K562 (cell line): ENCODE data around the gene MCAM. TPM values are rescaled to one million over a fixed set of nuclear protein-coding genes. Genes with fewer than 3 reads are reported as not detected.
A peak's percentile ranks its signal among the peaks of the same experiment; 100 is the strongest.

Experiments used
- ATAC-seq: fragments of 200-7000 bp; cut with Tn5 transposase; 3 replicates; pipeline ENCODE4 v1.9.1; 2020; ENCODE audit warnings: moderate library complexity
- BruUV-seq: library from RNA; stranded (reverse); fragments of 400-500 nt; replicated peaks from 2 replicates; lab custom pipeline; 2021; lab: Mats Ljungman, UMichigan
- CTCF ChIA-PET: fragments of 300-600 bp; formaldehyde crosslinking; extraction: SDS; loops from one replicate; lab custom pipeline; 2021; ENCODE audit warnings: low intra/inter-chr PET ratio; lab: Yijun Ruan, JAX
- POLR2A ChIA-PET: fragments of 300-600, 350-650 bp; sonication (Branson Sonifier 250); formaldehyde crosslinking; extraction: SDS; loops from one replicate; lab custom pipeline; 2021; ENCODE audit warnings: antibody characterized with exemption, inconsistent platforms; lab: Yijun Ruan, JAX
- DNase-seq, 4 experiments: peaks; one replicate each; pipeline versions ENCODE4 v3.0.0 to v3.0.0-alpha.2; 2011 to 2018; ENCODE audit warnings: low spot score in 3 of 4, mixed read lengths in 3 of 4; ENCODE audit errors: extremely low read depth in 1 of 4
- FAIRE-seq: peaks from 2 replicates; lab custom pipeline; 2011; peaks lifted over from hg19 to GRCh38; lab: Jason Lieb, UNC
- H2AFZ ChIP-seq: 2 replicates; pipeline ENCODE4 v1.6.0; 2011; ENCODE audit warnings: low read depth, low read length, control low read depth, inconsistent platforms
- H3K27ac ChIP-seq: fragments of 200-600 bp; 3 replicates; pipeline ENCODE4 v1.8.0; 2011; ENCODE audit warnings: low read depth, mild to moderate bottlenecking, control low read depth, inconsistent platforms, low read length, moderate library complexity, mixed read lengths; ENCODE audit errors: extremely low read depth
- H3K27me3 ChIP-seq, 2 experiments: fragments of 300-600 bp in 1 of 2; 2 replicates in 1 of 2; 3 replicates in 1 of 2; pipeline versions ENCODE4 v1.6.0 to v1.8.0; 2011; ENCODE audit warnings: inconsistent platforms in 2 of 2, low read length in 2 of 2, mild to moderate bottlenecking in 1 of 2, mixed read lengths in 1 of 2, moderate library complexity in 1 of 2; ENCODE audit not compliant: control insufficient read depth in 2 of 2, insufficient read depth in 2 of 2
- H3K36me3 ChIP-seq: fragments of 300-600 bp; 3 replicates; pipeline ENCODE4 v1.8.0; 2011; ENCODE audit warnings: mild to moderate bottlenecking, low read length, inconsistent platforms; ENCODE audit not compliant: control insufficient read depth, insufficient read depth
- H3K4me1 ChIP-seq, 2 experiments: fragments of 200-600 bp in 1 of 2; replicated peaks in 1 of 2; 2 replicates in 1 of 2; 3 replicates in 1 of 2; pipeline versions ENCODE4 v1.5.1 to v1.8.0; 2011; ENCODE audit warnings: inconsistent platforms in 2 of 2, low read length in 2 of 2, mild to moderate bottlenecking in 1 of 2, mixed read lengths in 1 of 2, moderate library complexity in 1 of 2; ENCODE audit not compliant: control insufficient read depth in 2 of 2, insufficient read depth in 2 of 2
- H3K4me2 ChIP-seq: 2 replicates; pipeline ENCODE4 v1.6.1; 2011; ENCODE audit warnings: low read length, control low read depth, inconsistent platforms, mixed read lengths; ENCODE audit not compliant: insufficient read depth
- H3K4me3 ChIP-seq: fragments of 200-600 bp; sonication (generic), shearing (Covaris generic); 2 replicates; pipeline ENCODE4 v1.5.1; 2016; ENCODE audit warnings: control low read depth, inconsistent platforms
- H3K79me2 ChIP-seq: fragments of 200-600 bp; 3 replicates; pipeline ENCODE4 v1.8.0; 2011; ENCODE audit warnings: low read length, inconsistent platforms; ENCODE audit not compliant: control insufficient read depth, insufficient read depth
- H3K9ac ChIP-seq, 2 experiments: 2 replicates each; pipeline versions ENCODE4 v1.6.0 to v1.6.1; 2011; ENCODE audit warnings: low read depth in 2 of 2, low read length in 2 of 2, control low read depth in 1 of 2, inconsistent platforms in 1 of 2, mild to moderate bottlenecking in 1 of 2, mixed read lengths in 1 of 2; ENCODE audit not compliant: insufficient read depth in 1 of 2
- H3K9me1 ChIP-seq: one replicate; pipeline ENCODE4 v1.6.0; 2011; ENCODE audit warnings: inconsistent platforms, mild to moderate bottlenecking, low read length, moderate library complexity; ENCODE audit not compliant: control insufficient read depth, insufficient read depth
- H3K9me3 ChIP-seq: replicated peaks from 2 replicates; pipeline ENCODE4 v1.5.1; 2011; ENCODE audit warnings: low read depth, low read length, inconsistent platforms; ENCODE audit not compliant: control insufficient read depth, insufficient read depth
- H4K20me1 ChIP-seq: replicated peaks from 2 replicates; pipeline ENCODE4 v1.6.1; 2011; ENCODE audit warnings: low read length, inconsistent platforms, mixed read lengths; ENCODE audit not compliant: control insufficient read depth, insufficient read depth
- ADNP ChIP-seq: fragments of 200-800 bp; sonication (Bioruptor generic); IDR thresholded peaks from 2 replicates; pipeline ENCODE4 v1.6.1; 2016; ENCODE audit warnings: missing genetic modification characterization, missing compliant biosample characterization
- CCNT2 ChIP-seq: IDR thresholded peaks from 2 replicates; pipeline ENCODE4 v1.6.1; 2011; ENCODE audit warnings: borderline replicate concordance, low read depth, mild to moderate bottlenecking, moderate library complexity, mixed read lengths, low read length; ENCODE audit not compliant: insufficient read length; ENCODE audit errors: extremely low read depth
- ELF2 ChIP-seq: fragments of 250-450 bp; sonication (Bioruptor Pico); IDR thresholded peaks from 2 replicates; pipeline ENCODE4 v1.5.0; 2021; ENCODE audit warnings: mild to moderate bottlenecking
- GTF2E2 ChIP-seq: fragments of 200-800 bp; sonication (Bioruptor generic); IDR thresholded peaks from 2 replicates; pipeline ENCODE4 v1.6.1; 2016; ENCODE audit warnings: missing genetic modification characterization, missing compliant biosample characterization
- NFYB ChIP-seq: IDR thresholded peaks from 2 replicates; pipeline ENCODE4 v1.6.1; 2011; ENCODE audit warnings: mild to moderate bottlenecking, moderate library complexity; ENCODE audit not compliant: insufficient read length; ENCODE audit errors: extremely low read depth
- PHTF2 ChIP-seq: fragments of 250-450 bp; sonication (Bioruptor Pico); IDR thresholded peaks from 2 replicates; pipeline ENCODE4 v1.5.0; 2021; ENCODE audit warnings: mild to moderate bottlenecking
- RHOXF2B ChIP-seq: fragments of 250-450 bp; sonication (Bioruptor Pico); conservative IDR thresholded peaks from 2 replicates; pipeline ENCODE4 v1.5.1; 2021
- SUPT5H ChIP-seq: fragments of 450-650 bp; IDR thresholded peaks from 2 replicates; pipeline ENCODE4 v1.6.1; 2016
- ZNF197 ChIP-seq: fragments of 200-800 bp; sonication (Bioruptor generic); IDR thresholded peaks from 2 replicates; pipeline ENCODE4 v1.6.1; 2016; ENCODE audit warnings: low read depth, missing genetic modification characterization, missing compliant biosample characterization
- ZNF644 ChIP-seq: fragments of 200-800 bp; sonication (Bioruptor generic); IDR thresholded peaks from 2 replicates; pipeline ENCODE4 v1.6.1; 2016; ENCODE audit warnings: low read depth, missing genetic modification characterization, missing compliant biosample characterization
- ZNF668 ChIP-seq: fragments of 250-450 bp; sonication (Bioruptor Pico); IDR thresholded peaks from 2 replicates; pipeline ENCODE4 v1.8.0; 2022; ENCODE audit warnings: mild to moderate bottlenecking, inconsistent platforms
- ZNF696 ChIP-seq: fragments of 250-450 bp; sonication (Bioruptor Pico); conservative IDR thresholded peaks from 2 replicates; pipeline ENCODE4 v1.4.0; 2020; ENCODE audit warnings: mild to moderate bottlenecking, moderate library complexity
- WGBS: fragments of 100-300 bp; shearing (Covaris generic); methylation state at CpG from one replicate; pipeline ENCODE4 v1.1.6; 2016; ENCODE audit warnings: low coverage, mixed read lengths; ENCODE audit not compliant: insufficient coverage; ENCODE audit errors: missing lambda C conversion rate; 5-methylcytosine and 5-hydroxymethylcytosine counted together
- in situ Hi-C: fragments of 300-500 bp; cut with MboI; formaldehyde crosslinking; loops from 4 replicates; pipeline ENCODE4 v1.15.0; 2018; ENCODE audit warnings: inconsistent platforms, mixed read lengths
- intact Hi-C: fragments of 100-400 bp; cut with micrococcal nuclease; formaldehyde crosslinking; loops from 2 replicates; pipeline ENCODE4 v1.14.2; 2022
- polyA plus RNA-seq, 8 experiments: library from polyadenylated mRNA; depleted of rRNA in 4 of 8; stranded (reverse) in 5 of 8; unstranded in 3 of 8; fragments of >200 nt; fragmentation: Nextera tagmentation in 2 of 8; fragmentation: Illumina TruSeq in 1 of 8; extraction: Ambion mirVana in 2 of 8; extraction: Trizol in 1 of 8; gene quantifications; 2 replicates each; pipeline versions ENCODE4 v1.2.1 to v1.2.3, GENCODE V29; 2011 to 2014; ENCODE audit warnings: inconsistent platforms in 1 of 8, missing spikeins in 1 of 8
- total RNA-seq, 7 experiments: library from RNA; depleted of rRNA in 6 of 7; stranded (reverse); fragments of >200 nt in 6 of 7; fragmentation: Illumina TruSeq in 2 of 7; extraction: Trizol in 2 of 7; gene quantifications; 2 replicates each; pipeline versions ENCODE4 v1.2.1 to v1.2.3, GENCODE V29; 2011 to 2021; ENCODE audit warnings: low replicate concordance in 1 of 7
- TF ChIP-seq, protein P1 (sequence below): fragments of 450-650 bp; conservative IDR thresholded peaks from 2 replicates; pipeline ENCODE4 v1.6.1; 2016; ENCODE audit warnings: missing genetic modification characterization, low read depth, mild to moderate bottlenecking, missing compliant biosample characterization, moderate library complexity
- TF ChIP-seq, protein P2 (sequence below): fragments of 250-450 bp; sonication (Bioruptor Pico); IDR thresholded peaks from 2 replicates; pipeline ENCODE4 v1.8.0; 2021; ENCODE audit warnings: moderate library complexity, mild to moderate bottlenecking, inconsistent platforms
- TF ChIP-seq, protein P3 (sequence below): fragments of 150-350 bp; IDR thresholded peaks from 2 replicates; pipeline ENCODE4 v1.6.1; 2014; ENCODE audit warnings: low read depth, mild to moderate bottlenecking, low read length, borderline replicate concordance

MCAM gene
- total and polyA plus RNA-seq, 9 of the 15 experiments (the other 6 are each of a cell fraction or from before 2014, with no cell fraction given), result 14.7 to 118 (median 53.6) TPM

DNA sequence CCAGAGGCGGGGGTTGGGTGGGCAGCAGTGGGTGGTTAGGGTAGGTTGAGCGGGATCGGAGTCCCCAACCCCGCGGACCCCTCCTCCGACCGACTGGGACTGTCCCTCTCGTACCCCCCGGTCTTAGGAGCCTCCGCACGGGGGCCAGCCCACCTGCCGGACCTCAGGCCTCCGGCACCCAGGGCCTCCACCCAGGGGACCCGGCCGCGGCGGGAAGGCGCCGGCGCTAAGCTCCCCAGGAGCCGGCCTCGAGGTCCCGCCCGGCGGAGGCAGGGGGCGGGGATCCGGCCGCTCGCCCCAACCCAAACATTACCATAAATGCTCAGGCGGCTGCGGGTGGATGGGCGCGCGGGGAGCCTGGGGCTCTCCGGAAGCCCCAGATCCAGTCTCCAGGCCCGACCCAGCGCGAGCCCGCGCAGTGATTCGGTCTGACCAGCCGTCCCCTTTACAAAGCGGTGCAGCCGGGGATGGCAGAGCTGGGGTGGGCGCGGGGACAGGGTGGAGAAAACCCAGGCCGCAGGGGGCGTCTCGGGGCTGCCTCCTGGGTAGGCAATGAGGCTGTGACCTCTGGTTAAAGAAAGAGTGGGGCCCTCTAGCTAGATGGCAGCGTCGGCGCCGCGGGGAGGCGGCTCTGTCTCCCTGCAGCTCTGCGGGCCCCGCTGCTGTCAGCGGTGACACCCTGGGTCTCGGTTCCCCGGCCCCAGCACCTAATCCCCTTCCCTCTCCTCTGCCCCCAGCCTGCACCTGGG lies 4.0 kb upstream of the MCAM start:
- peak; percentile 81 to 84 (median 83) for DNase-seq
- ATAC-seq, result peak; percentile 73
- Histone ChIP-seq H2AFZ (peak overlapping the region; percentile 99), H3K9ac (peak overlapping the region; percentile 85 to 91), H3K27me3 (no peaks in the 10 kb centered on the region; a peak in 1 of 5 replicates), H3K36me3 (no peaks in the 10 kb centered on the region), H3K27ac (peak overlapping the region; percentile 93), H3K79me2 (peaks cover 21% of the 10 kb centered on the region; the same call in 2 of the 3 replicates), H4K20me1 (no peaks in the 10 kb centered on the region), H3K4me3 (peak overlapping the region; percentile 48), H3K4me2 (peak overlapping the region; percentile 87), H3K4me1 (peaks cover 47 to 66% of the 10 kb centered on the region in 2 experiments), H3K9me3 (no peaks in the 10 kb centered on the region), H3K9me1 (no peaks in the 10 kb centered on the region)
- BruUV-seq, result TSS peak; percentile 46
- FAIRE-seq, result no peak
- in situ Hi-C loops, result no loop called here
- WGBS, result 1% methylated on average over 40 of the region's 60 CpGs
- CTCF ChIA-PET, result interaction anchor here (1.0 kb wide), 1 partner anchor 217 kb away, joined by 3 read pairs; no protein-coding TSS in a partner anchor
- intact Hi-C loops, result loop anchor here (5.0 kb wide), 1 partner anchor 394 kb away; the partner anchor contains the start of gene BCL9L
- POLR2A ChIA-PET, result interaction anchor here (0.5 to 5.1 kb wide), 20 partner anchors 11 to 804 kb away, joined by 3 to 22 read pairs (median 4); partner anchors contain the start of genes C2CD2L, CBL, RNF26 and USP2
- TF ChIP-seq PHTF2 (CRISPR knock-in tag) (no peak), ADNP (tag) (no peak), ZNF696 (CRISPR knock-in tag) (no peak), ZNF644 (tag) (no peak; the same call in 1 of the 2 replicates), ELF2 (CRISPR knock-in tag) (peak; percentile 16; the same call in 1 of the 2 replicates), ZNF197 (0 out of 2 replicates have a peak, but pooled peaks have one; percentile 35), CCNT2 (peak; percentile 87), SUPT5H (peak; percentile 71), NFYB (no peak), GTF2E2 (tag) (peak; percentile 59), ZNF668 (CRISPR knock-in tag) (no peak), RHOXF2B (CRISPR knock-in tag) (no peak)
- TF ChIP-seq, protein P1, sequence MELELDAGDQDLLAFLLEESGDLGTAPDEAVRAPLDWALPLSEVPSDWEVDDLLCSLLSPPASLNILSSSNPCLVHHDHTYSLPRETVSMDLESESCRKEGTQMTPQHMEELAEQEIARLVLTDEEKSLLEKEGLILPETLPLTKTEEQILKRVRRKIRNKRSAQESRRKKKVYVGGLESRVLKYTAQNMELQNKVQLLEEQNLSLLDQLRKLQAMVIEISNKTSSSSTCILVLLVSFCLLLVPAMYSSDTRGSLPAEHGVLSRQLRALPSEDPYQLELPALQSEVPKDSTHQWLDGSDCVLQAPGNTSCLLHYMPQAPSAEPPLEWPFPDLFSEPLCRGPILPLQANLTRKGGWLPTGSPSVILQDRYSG (tag), result no peak
- TF ChIP-seq, protein P2, sequence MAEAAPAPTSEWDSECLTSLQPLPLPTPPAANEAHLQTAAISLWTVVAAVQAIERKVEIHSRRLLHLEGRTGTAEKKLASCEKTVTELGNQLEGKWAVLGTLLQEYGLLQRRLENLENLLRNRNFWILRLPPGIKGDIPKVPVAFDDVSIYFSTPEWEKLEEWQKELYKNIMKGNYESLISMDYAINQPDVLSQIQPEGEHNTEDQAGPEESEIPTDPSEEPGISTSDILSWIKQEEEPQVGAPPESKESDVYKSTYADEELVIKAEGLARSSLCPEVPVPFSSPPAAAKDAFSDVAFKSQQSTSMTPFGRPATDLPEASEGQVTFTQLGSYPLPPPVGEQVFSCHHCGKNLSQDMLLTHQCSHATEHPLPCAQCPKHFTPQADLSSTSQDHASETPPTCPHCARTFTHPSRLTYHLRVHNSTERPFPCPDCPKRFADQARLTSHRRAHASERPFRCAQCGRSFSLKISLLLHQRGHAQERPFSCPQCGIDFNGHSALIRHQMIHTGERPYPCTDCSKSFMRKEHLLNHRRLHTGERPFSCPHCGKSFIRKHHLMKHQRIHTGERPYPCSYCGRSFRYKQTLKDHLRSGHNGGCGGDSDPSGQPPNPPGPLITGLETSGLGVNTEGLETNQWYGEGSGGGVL (CRISPR knock-in tag), result no peak
- TF ChIP-seq, protein P3, sequence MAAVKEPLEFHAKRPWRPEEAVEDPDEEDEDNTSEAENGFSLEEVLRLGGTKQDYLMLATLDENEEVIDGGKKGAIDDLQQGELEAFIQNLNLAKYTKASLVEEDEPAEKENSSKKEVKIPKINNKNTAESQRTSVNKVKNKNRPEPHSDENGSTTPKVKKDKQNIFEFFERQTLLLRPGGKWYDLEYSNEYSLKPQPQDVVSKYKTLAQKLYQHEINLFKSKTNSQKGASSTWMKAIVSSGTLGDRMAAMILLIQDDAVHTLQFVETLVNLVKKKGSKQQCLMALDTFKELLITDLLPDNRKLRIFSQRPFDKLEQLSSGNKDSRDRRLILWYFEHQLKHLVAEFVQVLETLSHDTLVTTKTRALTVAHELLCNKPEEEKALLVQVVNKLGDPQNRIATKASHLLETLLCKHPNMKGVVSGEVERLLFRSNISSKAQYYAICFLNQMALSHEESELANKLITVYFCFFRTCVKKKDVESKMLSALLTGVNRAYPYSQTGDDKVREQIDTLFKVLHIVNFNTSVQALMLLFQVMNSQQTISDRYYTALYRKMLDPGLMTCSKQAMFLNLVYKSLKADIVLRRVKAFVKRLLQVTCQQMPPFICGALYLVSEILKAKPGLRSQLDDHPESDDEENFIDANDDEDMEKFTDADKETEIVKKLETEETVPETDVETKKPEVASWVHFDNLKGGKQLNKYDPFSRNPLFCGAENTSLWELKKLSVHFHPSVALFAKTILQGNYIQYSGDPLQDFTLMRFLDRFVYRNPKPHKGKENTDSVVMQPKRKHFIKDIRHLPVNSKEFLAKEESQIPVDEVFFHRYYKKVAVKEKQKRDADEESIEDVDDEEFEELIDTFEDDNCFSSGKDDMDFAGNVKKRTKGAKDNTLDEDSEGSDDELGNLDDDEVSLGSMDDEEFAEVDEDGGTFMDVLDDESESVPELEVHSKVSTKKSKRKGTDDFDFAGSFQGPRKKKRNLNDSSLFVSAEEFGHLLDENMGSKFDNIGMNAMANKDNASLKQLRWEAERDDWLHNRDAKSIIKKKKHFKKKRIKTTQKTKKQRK, result no peak
